Muscle layer of duodenum (tissue), 2 donors: Measurements from ENCODE around the gene CSNK1A1.
"Not testable (repeated sequence)": the region's sequence is repeated elsewhere in the genome, so short reads cannot be mapped to it uniquely, and the experiment has no call there.

ENCODE experiments used
- H3K27ac ChIP-seq: one replicate; pipeline ENCODE4 v1.7.0; 2013; ENCODE audit warnings: mild to moderate bottlenecking, low read length
- H3K27me3 ChIP-seq: one replicate; pipeline ENCODE4 v1.7.0; 2013; ENCODE audit warnings: low read depth, mild to moderate bottlenecking, control low read depth, low read length
- H3K36me3 ChIP-seq, 2 donors: one replicate each; pipeline ENCODE4 v1.7.0; 2013; ENCODE audit warnings: low read length in 2 of 2, control low read depth in 1 of 2, mild to moderate bottlenecking in 1 of 2; ENCODE audit not compliant: insufficient read depth in 2 of 2, control insufficient read depth in 1 of 2
- H3K4me1 ChIP-seq, 2 donors: one replicate each; pipeline ENCODE4 v1.7.0; 2013; ENCODE audit warnings: low read length in 2 of 2, mild to moderate bottlenecking in 2 of 2, control low read depth in 1 of 2, moderate library complexity in 1 of 2; ENCODE audit not compliant: insufficient read depth in 2 of 2, control insufficient read depth in 1 of 2
- H3K4me3 ChIP-seq, 2 donors: one replicate each; pipeline ENCODE4 v1.7.0; 2013; ENCODE audit warnings: low read length in 2 of 2, low read depth in 1 of 2, mild to moderate bottlenecking in 1 of 2
- H3K9me3 ChIP-seq, 2 donors: one replicate each; pipeline ENCODE4 v1.7.0; 2013; ENCODE audit warnings: low read length in 2 of 2, control low read depth in 1 of 2, mild to moderate bottlenecking in 1 of 2; ENCODE audit not compliant: control insufficient read depth in 1 of 2
- donor health status: healthy.

The CSNK1A1 gene

DNA sequence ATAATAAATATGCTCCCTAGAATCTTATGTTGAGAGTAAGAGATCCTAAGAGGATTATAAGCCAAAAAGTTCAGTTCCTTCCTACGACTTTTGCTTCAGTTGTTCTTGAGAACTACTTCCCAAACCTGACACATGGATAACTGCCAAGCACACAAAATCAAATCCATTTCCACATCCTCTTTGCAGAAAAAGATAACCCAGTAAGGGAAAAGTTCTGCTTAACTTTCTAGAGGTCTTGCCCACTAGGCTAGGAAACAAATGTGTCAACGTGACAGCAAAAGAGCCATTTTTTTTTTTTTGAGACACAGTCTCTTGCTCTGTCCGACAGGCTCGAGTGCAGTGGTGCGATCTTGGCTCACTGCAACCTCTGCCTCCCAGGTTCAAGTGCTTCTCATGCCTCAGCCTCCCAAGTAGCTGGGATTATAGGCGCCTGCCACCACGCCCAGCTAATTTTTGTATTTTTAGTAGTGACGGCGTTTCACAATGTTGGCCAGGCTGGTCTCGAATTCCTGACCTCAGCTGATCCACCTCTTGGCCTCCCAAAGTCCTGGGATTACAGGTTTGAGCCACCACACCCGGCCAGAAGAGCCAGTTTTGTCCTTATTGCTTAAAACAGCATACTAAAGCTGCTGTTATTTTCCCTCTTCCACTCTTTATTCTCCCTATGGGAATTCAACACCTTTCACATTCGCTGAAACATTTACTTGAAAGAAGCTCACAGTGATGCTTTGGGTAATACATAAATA is 24.2 kb downstream of the CSNK1A1 start:
- no peaks in the 10 kb centered on the region for H3K27me3 ChIP-seq
- no peaks in the 10 kb centered on the region for H3K9me3 ChIP-seq
- peak overlapping the region; percentile 16 for H3K27ac ChIP-seq
- H3K36me3 ChIP-seq, result peaks cover 11 to 13% of the 10 kb centered on the region in 2 donors
- no peak overlapping the region for H3K4me3 ChIP-seq
- H3K4me1 ChIP-seq, result peaks cover 16 to 75% of the 10 kb centered on the region in 2 donors

- Histone ChIP-seq H3K4me3 (no peak overlapping the region), H3K4me1 (peaks cover 21 to 71% of the 10 kb centered on the region in 2 donors)
Observed at GRCh38 chr5:149521739-149522685, 29.2 kb downstream of the CSNK1A1 start.

GRCh38 chr5:149519601-149520000 is 31.6 kb downstream of the CSNK1A1 start:
- Histone ChIP-seq H3K27me3 (no peaks in the 10 kb centered on the region), H3K4me1 (peaks cover 28 to 67% of the 10 kb centered on the region in 2 donors), H3K4me3 (no peak overlapping the region), H3K9me3 (no peaks in the 10 kb centered on the region), H3K36me3 (peaks cover 17 to 26% of the 10 kb centered on the region in 2 donors), H3K27ac (peak overlapping the region; percentile 4)

More at GRCh38 chr5:149521739-149522685, 29.2 kb downstream of the CSNK1A1 start:
- peaks cover 16 to 20% of the 10 kb centered on the region in 2 donors for H3K36me3 ChIP-seq
- H3K9me3 ChIP-seq, result no peaks in the 10 kb centered on the region
- H3K27ac ChIP-seq, result no peak overlapping the region
- H3K27me3 ChIP-seq, result no peaks in the 10 kb centered on the region

DNA sequence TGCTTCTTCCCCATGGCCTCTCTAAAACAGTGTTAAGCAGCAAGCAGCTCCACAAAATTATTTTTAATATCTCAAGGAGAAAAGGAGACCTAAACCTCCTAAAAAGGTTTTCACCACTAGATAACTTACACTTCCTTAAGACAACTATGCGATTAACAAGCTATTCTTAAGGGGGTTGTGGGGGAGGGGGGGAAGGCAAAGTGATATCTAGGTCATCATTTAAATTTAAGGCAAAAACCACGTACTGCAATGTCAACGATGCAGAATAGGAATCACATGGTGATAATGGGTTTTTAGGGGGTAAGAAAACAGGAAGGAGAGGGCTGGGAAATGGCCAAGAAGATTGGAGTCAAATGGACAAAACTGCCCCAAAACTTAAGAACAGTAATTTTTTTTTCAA is 32.6 kb downstream of the CSNK1A1 start:
- Histone ChIP-seq H3K27ac (peak overlapping the region; percentile 40), H3K9me3 (no peaks in the 10 kb centered on the region), H3K27me3 (no peaks in the 10 kb centered on the region), H3K4me1 (peaks cover 29 to 73% of the 10 kb centered on the region in 2 donors), H3K4me3 (no peak overlapping the region), H3K36me3 (peaks cover 14 to 20% of the 10 kb centered on the region in 2 donors)

- Histone ChIP-seq H3K4me3 (no peak overlapping the region), H3K27me3 (no peaks in the 10 kb centered on the region), H3K9me3 (no peaks in the 10 kb centered on the region), H3K4me1 (peaks cover 29 to 66% of the 10 kb centered on the region in 2 donors), H3K36me3 (peaks cover 14 to 17% of the 10 kb centered on the region in 2 donors), H3K27ac (peak overlapping the region; percentile 40)
Observed at GRCh38 chr5:149517461-149518122, 33.6 kb downstream of the CSNK1A1 start.

DNA sequence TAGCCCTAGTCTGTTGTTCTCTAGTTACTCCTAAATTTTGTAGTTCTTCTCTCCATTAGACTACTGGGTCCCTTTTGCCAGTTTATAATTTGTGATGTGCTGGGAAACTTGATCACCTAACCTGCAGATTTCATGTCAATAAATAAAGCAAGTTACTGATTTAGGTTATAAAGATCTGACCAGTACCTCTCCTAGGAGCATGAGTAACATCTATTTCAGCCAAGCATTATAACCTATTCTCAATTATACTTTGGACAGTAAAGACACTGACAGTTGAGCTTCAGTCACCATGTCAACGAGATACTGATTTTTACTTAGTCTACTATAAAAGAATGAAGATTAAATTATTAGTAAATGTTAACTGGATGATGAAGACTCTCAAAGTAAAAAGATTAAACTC is 36.7 kb downstream of the CSNK1A1 start:
- H3K27ac ChIP-seq, result no peak overlapping the region
- H3K4me1 ChIP-seq, result peaks cover 24 to 48% of the 10 kb centered on the region in 2 donors
- no peaks in the 10 kb centered on the region for H3K9me3 ChIP-seq
- no peaks in the 10 kb centered on the region for H3K27me3 ChIP-seq
- H3K4me3 ChIP-seq, result no peak overlapping the region
- peaks cover 28 to 38% of the 10 kb centered on the region in 2 donors for H3K36me3 ChIP-seq

- peaks cover 16 to 40% of the 10 kb centered on the region in 2 donors for H3K4me1 ChIP-seq
- not testable (repeated sequence) for H3K27ac ChIP-seq, H3K9me3 ChIP-seq, H3K27me3 ChIP-seq, H3K4me3 ChIP-seq
- peaks cover 33 to 42% of the 10 kb centered on the region in 2 donors for H3K36me3 ChIP-seq
Observed at GRCh38 chr5:149513372-149513947, 37.8 kb downstream of the CSNK1A1 start.

- Histone ChIP-seq H3K4me3 (no peak overlapping the region), H3K4me1 (peaks cover 6 to 25% of the 10 kb centered on the region in 2 donors), H3K27me3 (no peaks in the 10 kb centered on the region), H3K9me3 (no peaks in the 10 kb centered on the region), H3K27ac (no peak overlapping the region), H3K36me3 (peaks cover 51 to 64% of the 10 kb centered on the region in 2 donors)
Observed at GRCh38 chr5:149510136-149510535, 41.1 kb downstream of the CSNK1A1 start.

DNA sequence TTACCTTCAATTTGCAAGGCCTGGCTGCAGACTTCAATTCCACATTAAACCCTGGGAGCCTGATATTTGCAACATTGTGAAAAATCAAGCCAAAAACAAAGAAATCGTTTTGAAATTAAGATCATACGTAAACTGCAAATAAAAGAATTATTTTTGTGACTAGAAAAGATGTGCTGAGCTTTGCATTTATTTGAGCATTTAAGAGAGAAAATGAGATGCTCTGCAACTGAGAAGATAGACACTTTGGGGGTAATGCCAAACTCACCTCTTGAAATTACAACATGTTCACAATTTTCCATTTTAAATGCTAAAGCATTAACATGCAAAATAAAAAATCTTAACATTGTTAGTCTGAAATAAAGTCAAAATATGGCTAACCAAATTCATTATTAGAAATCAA is 46.6 kb downstream of the CSNK1A1 start:
- Histone ChIP-seq H3K27ac (no peak overlapping the region), H3K27me3 (no peaks in the 10 kb centered on the region), H3K4me3 (no peak overlapping the region), H3K4me1 (peaks cover 0 to 16% of the 10 kb centered on the region in 2 donors), H3K36me3 (peaks cover 54 to 56% of the 10 kb centered on the region in 2 donors), H3K9me3 (no peaks in the 10 kb centered on the region)

- H3K27me3 ChIP-seq, result no peaks in the 10 kb centered on the region
- no peak overlapping the region for H3K27ac ChIP-seq
- H3K4me3 ChIP-seq, result no peak overlapping the region
- peaks cover 0 to 18% of the 10 kb centered on the region in 2 donors for H3K4me1 ChIP-seq
- peaks cover 52 to 54% of the 10 kb centered on the region in 2 donors for H3K36me3 ChIP-seq
- H3K9me3 ChIP-seq, result no peaks in the 10 kb centered on the region
Observed at GRCh38 chr5:149503006-149503405, 48.2 kb downstream of the CSNK1A1 start.
